IMR-90 (cell line): ENCODE results near the gene LRRK2. TPM values are rescaled to one million over a fixed set of nuclear protein-coding genes. Genes with fewer than 3 reads are reported as not detected.

ENCODE experiments used
- ATAC-seq: fragments of 200-7000 bp; cut with Tn5 transposase; 2 replicates; pipeline ENCODE4 v1.9.1; 2020; ENCODE audit warnings: low read depth, mild to moderate bottlenecking, moderate library complexity
- BruUV-seq: library from RNA; stranded (reverse); fragments of 400-500 nt; replicated peaks from 2 replicates; lab custom pipeline; 2021; lab: Mats Ljungman, UMichigan
- CTCF ChIA-PET: fragments of 300-600 bp; formaldehyde crosslinking; extraction: SDS; loops from one replicate; lab custom pipeline; 2021; ENCODE audit warnings: antibody characterized with exemption; lab: Yijun Ruan, JAX
- POLR2A ChIA-PET: fragments of 300-600 bp; sonication (Branson Sonifier 250); formaldehyde crosslinking; loops from one replicate; lab custom pipeline; 2022; ENCODE audit warnings: antibody characterized with exemption; ENCODE audit not compliant: unreplicated experiment; lab: Charles Lee
- DNase-seq: peaks from one replicate; pipeline ENCODE4 v3.0.0; 2013
- H2AFZ ChIP-seq: replicated peaks from 2 replicates; pipeline ENCODE3; 2013; ENCODE audit warnings: low read length, mild to moderate bottlenecking; ENCODE audit not compliant: poor library complexity
- H2AK5ac ChIP-seq: 2 replicates; pipeline ENCODE4 v1.6.1; 2013; ENCODE audit warnings: low read depth, low read length, inconsistent platforms
- H2AK9ac ChIP-seq: replicated peaks from 2 replicates; pipeline ENCODE3; 2013; ENCODE audit warnings: mild to moderate bottlenecking, low read depth, low read length, moderate library complexity; ENCODE audit not compliant: poor library complexity
- H2BK120ac ChIP-seq: 2 replicates; pipeline ENCODE4 v1.6.1; 2013; ENCODE audit warnings: low read depth, low read length, inconsistent platforms
- H2BK15ac ChIP-seq: 3 replicates; pipeline ENCODE4 v1.6.1; 2013; ENCODE audit warnings: low read depth, low read length, inconsistent platforms
- H2BK20ac ChIP-seq: 2 replicates; pipeline ENCODE4 v1.6.1; 2013; ENCODE audit warnings: low read depth, mild to moderate bottlenecking, inconsistent platforms, low read length, moderate library complexity
- H2BK5ac ChIP-seq: 2 replicates; pipeline ENCODE4 v1.6.1; 2013; ENCODE audit warnings: mild to moderate bottlenecking, low read depth, low read length, inconsistent platforms; ENCODE audit not compliant: poor library complexity, severe bottlenecking
- H3K14ac ChIP-seq: replicated peaks from 2 replicates; pipeline ENCODE4 v1.6.1; 2013; ENCODE audit warnings: low read depth, low read length, inconsistent platforms
- H3K18ac ChIP-seq: 2 replicates; pipeline ENCODE4 v1.6.1; 2013; ENCODE audit warnings: low read depth, low read length, control low read depth
- H3K23ac ChIP-seq: 2 replicates; pipeline ENCODE4 v1.6.1; 2013; ENCODE audit warnings: low read depth, low read length, inconsistent platforms
- H3K27ac ChIP-seq: 2 replicates; pipeline ENCODE4 v1.5.1; 2013; ENCODE audit warnings: mild to moderate bottlenecking, control low read depth, low read length; ENCODE audit not compliant: insufficient read depth
- H3K27me3 ChIP-seq: 2 replicates; pipeline ENCODE4 v1.6.1; 2013; ENCODE audit warnings: low read length; ENCODE audit not compliant: control insufficient read depth, insufficient read depth
- H3K36me3 ChIP-seq: 2 replicates; pipeline ENCODE4 v1.6.1; 2013; ENCODE audit warnings: low read length, mixed read lengths; ENCODE audit not compliant: control insufficient read depth, insufficient read depth
- H3K4ac ChIP-seq: 2 replicates; pipeline ENCODE4 v1.6.1; 2013; ENCODE audit warnings: low read depth, low read length, inconsistent platforms
- H3K4me1 ChIP-seq: 2 replicates; pipeline ENCODE4 v1.6.1; 2013; ENCODE audit warnings: low read length, mixed read lengths; ENCODE audit not compliant: control insufficient read depth, insufficient read depth
- H3K4me2 ChIP-seq: 2 replicates; pipeline ENCODE4 v1.6.1; 2013; ENCODE audit warnings: low read depth, mild to moderate bottlenecking, control low read depth, low read length, moderate library complexity
- H3K4me3 ChIP-seq: 2 replicates; pipeline ENCODE4 v1.5.1; 2013; ENCODE audit warnings: low read depth, mild to moderate bottlenecking, control low read depth, low read length, moderate library complexity; ENCODE audit not compliant: insufficient read depth
- H3K56ac ChIP-seq: 2 replicates; pipeline ENCODE4 v1.6.1; 2013; ENCODE audit warnings: low read length, inconsistent platforms; ENCODE audit not compliant: insufficient read depth; ENCODE audit errors: extremely low read depth
- H3K79me1 ChIP-seq, 2 experiments: 2 replicates each; pipeline ENCODE4 v1.6.1; 2013; ENCODE audit warnings: low read length in 2 of 2, inconsistent platforms in 1 of 2, low read depth in 1 of 2
- H3K9ac ChIP-seq: 2 replicates; pipeline ENCODE4 v1.6.1; 2013; ENCODE audit warnings: low read depth, low read length, control low read depth
- H3K9me1 ChIP-seq: 2 replicates; pipeline ENCODE4 v1.6.1; 2013; ENCODE audit warnings: low read length, inconsistent platforms; ENCODE audit not compliant: insufficient read depth
- H3K9me3 ChIP-seq: 2 replicates; pipeline ENCODE4 v1.6.1; 2013; ENCODE audit warnings: low read length; ENCODE audit not compliant: control insufficient read depth, insufficient read depth
- H4K20me1 ChIP-seq: 2 replicates; pipeline ENCODE4 v1.6.1; 2013; ENCODE audit warnings: low read length, inconsistent platforms; ENCODE audit not compliant: insufficient read depth
- H4K5ac ChIP-seq: 2 replicates; pipeline ENCODE4 v1.6.1; 2013; ENCODE audit warnings: mild to moderate bottlenecking, low read depth, low read length, control low read depth
- H4K8ac ChIP-seq, 2 experiments: 2 replicates each; pipeline ENCODE4 v1.6.1; 2013; ENCODE audit warnings: low read depth in 2 of 2, low read length in 2 of 2, control low read depth in 1 of 2, inconsistent platforms in 1 of 2
- H4K91ac ChIP-seq: 2 replicates; pipeline ENCODE4 v1.6.1; 2013; ENCODE audit warnings: low read depth, low read length, inconsistent platforms; ENCODE audit not compliant: insufficient read depth
- BHLHE40 ChIP-seq: fragments of 150-350 bp; IDR thresholded peaks from 2 replicates; pipeline ENCODE4 v1.6.1; 2016; ENCODE audit warnings: mild to moderate bottlenecking, low read depth, low read length
- ELK1 ChIP-seq: fragments of 150-350 bp; IDR thresholded peaks from 2 replicates; pipeline ENCODE4 v1.6.1; 2016; ENCODE audit warnings: low read depth, mild to moderate bottlenecking, low read length, moderate library complexity, borderline replicate concordance
- FOS ChIP-seq: fragments of 150-350 bp; IDR thresholded peaks from 2 replicates; pipeline ENCODE4 v1.6.1; 2016; ENCODE audit warnings: low read depth, low read length
- USF2 ChIP-seq: fragments of 150-350 bp; IDR thresholded peaks from 2 replicates; pipeline ENCODE4 v1.6.1; 2017; ENCODE audit warnings: mild to moderate bottlenecking, antibody characterized with exemption, low read length, low read depth
- WGBS, 2 experiments: methylation state at CpG; one replicate each; pipeline versions ENCODE4 v1.1.5 to v1.1.7; 2013; ENCODE audit warnings: missing lambda C conversion rate in 2 of 2; ENCODE audit not compliant: insufficient read length in 1 of 2; ENCODE audit errors: extremely low coverage in 2 of 2; 5-methylcytosine and 5-hydroxymethylcytosine counted together
- dilution Hi-C: fragments of 300-500 bp; cut with HindIII; formaldehyde crosslinking; loops from one replicate; pipeline ENCODE4 v1.14.3; 2018; ENCODE audit warnings: low sequenced_read_pairs; ENCODE audit not compliant: unreplicated experiment
- in situ Hi-C: fragments of 300-500 bp; cut with MboI; formaldehyde crosslinking; loops from 3 replicates; pipeline ENCODE4 v1.14.3; 2019; ENCODE audit warnings: low sequenced_read_pairs, inconsistent platforms, mixed read lengths
- intact Hi-C: fragments of 100-400 bp; cut with micrococcal nuclease; formaldehyde crosslinking; loops from 2 replicates; pipeline ENCODE4 v1.10.0; 2022
- polyA plus RNA-seq, 3 experiments: library from polyadenylated mRNA; depleted of rRNA; stranded (reverse); fragments of >200 nt; gene quantifications; 2 replicates each; pipeline ENCODE4 v1.2.3, GENCODE V29; 2012; ENCODE audit warnings: low replicate concordance in 1 of 3
- total RNA-seq: library from RNA; depleted of rRNA; stranded (reverse); fragments of >200 nt; gene quantifications from 2 replicates; pipeline ENCODE4 v1.2.3, GENCODE V29; 2012

The LRRK2 gene
- total and polyA plus RNA-seq, 2 of the 4 experiments (the other 2 are of a cell fraction) = 0.17 to 0.54 TPM

GRCh38 chr12:40192704-40193255 lies 32.0 kb upstream of the LRRK2 start:
- H3K36me3 ChIP-seq = no peaks in the 10 kb centered on the region
- no peaks in the 10 kb centered on the region for H3K9me1 ChIP-seq
- no peak overlapping the region for H3K14ac ChIP-seq
- ChIA-PET CTCF (no interaction called here), POLR2A (no interaction called here)
- no peak overlapping the region for H3K4me2 ChIP-seq
- H2BK15ac ChIP-seq = no peak overlapping the region
- H4K8ac ChIP-seq = no peak overlapping the region
- H4K5ac ChIP-seq = no peak overlapping the region
- H3K4me3 ChIP-seq = no peak overlapping the region
- H3K9me3 ChIP-seq = 0 out of 2 replicates have a peak, but pooled peaks cover 2% of the 10 kb centered on the region
- H4K20me1 ChIP-seq = no peaks in the 10 kb centered on the region
- H2BK5ac ChIP-seq = no peak overlapping the region
- no peak overlapping the region for H3K27ac ChIP-seq
- H3K56ac ChIP-seq = no peak overlapping the region
- intact Hi-C loops (no loop called here), dilution Hi-C loops (no loop called here), in situ Hi-C loops (no loop called here)
- no peak overlapping the region for H2AFZ ChIP-seq
- H3K18ac ChIP-seq = no peak overlapping the region
- no peak for TF ChIP-seq FOS
- TF ChIP-seq ELK1 = no peak
- TF ChIP-seq USF2 = no peak
- TF ChIP-seq BHLHE40 = no peak
- no peak overlapping the region for H2BK120ac ChIP-seq
- ATAC-seq = no peak
- H3K4ac ChIP-seq = no peak overlapping the region
- H4K91ac ChIP-seq = no peak overlapping the region
- H3K9ac ChIP-seq = no peak overlapping the region
- no peak overlapping the region for H2BK20ac ChIP-seq
- no peak overlapping the region for H2AK9ac ChIP-seq
- H3K27me3 ChIP-seq = no peaks in the 10 kb centered on the region
- BruUV-seq = no TSS peak
- H3K23ac ChIP-seq = no peak overlapping the region
- H3K4me1 ChIP-seq = no peaks in the 10 kb centered on the region
- H3K79me1 ChIP-seq = no peaks in the 10 kb centered on the region
- no peak overlapping the region for H2AK5ac ChIP-seq
- WGBS, 2 experiments = no CpG with 5 or more reads among the region's 6 CpGs
- DNase-seq = no peak
